KG1 (cell line): Measurements from ENCODE around the gene GNAI1.

Source experiments
- DNase-seq: peaks from one replicate; lab custom pipeline; 2025; lab: John Stamatoyannopoulos, UW

The GNAI1 gene

DNA sequence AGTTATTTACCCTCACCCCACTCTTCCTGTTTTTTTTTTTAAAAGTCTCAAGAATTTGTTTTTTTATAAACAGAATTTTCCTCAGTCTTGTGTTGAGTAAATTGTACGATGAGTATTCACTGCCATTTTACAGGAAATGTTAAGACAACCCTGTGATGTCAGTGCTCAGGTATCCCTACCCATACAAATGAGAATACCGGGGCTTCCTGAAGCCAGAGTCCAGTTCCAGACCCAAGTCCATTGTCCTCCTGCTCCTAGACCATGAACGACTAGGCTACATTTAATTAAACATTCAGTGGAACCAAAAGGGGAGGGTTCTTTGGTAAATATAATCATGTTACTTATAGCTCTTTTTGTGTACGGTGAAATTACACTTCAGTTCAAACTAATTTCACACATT, 79.2 kb downstream of the GNAI1 start:
- no peak for DNase-seq

- no peak for DNase-seq
These were observed 81.1 kb downstream of the GNAI1 start for GRCh38 chr7:80215734-80216133.

DNA sequence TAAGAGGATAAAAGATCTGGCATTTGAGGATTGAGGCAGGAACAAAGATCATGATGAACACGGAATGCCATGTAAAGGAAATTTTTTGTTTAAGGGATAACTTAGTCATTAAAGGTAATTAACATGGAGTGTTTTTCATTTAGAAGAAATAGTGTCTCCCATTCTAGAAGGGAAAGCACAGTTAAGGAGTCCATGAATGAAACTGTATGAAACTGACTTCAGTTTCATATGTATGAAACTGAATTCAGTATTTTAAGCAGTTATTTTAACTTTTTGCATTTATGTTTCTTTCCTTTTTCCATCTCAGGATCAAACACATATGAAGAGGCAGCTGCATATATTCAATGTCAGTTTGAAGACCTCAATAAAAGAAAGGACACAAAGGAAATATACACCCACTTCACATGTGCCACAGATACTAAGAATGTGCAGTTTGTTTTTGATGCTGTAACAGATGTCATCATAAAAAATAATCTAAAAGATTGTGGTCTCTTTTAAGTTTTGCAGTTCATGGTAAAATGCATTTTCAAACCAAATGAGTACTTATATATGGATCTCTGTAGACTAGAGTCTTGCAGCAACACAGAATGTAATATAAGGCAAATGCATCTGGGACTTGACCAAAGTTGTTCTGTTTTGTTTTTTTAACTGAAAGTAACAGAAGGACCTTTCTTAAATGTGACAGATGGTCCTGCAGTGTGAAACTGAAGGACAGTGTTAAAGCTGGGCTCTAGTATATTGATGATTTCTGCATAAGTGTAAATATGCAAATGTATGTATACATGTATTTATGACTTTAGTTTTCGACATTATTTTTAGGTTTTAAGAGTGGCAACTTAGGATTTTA, 82.6 kb downstream of the GNAI1 start:
- DNase-seq = no peak

- DNase-seq = no peak
These were observed 84.1 kb downstream of the GNAI1 start for GRCh38 chr7:80218723-80219122.

DNA sequence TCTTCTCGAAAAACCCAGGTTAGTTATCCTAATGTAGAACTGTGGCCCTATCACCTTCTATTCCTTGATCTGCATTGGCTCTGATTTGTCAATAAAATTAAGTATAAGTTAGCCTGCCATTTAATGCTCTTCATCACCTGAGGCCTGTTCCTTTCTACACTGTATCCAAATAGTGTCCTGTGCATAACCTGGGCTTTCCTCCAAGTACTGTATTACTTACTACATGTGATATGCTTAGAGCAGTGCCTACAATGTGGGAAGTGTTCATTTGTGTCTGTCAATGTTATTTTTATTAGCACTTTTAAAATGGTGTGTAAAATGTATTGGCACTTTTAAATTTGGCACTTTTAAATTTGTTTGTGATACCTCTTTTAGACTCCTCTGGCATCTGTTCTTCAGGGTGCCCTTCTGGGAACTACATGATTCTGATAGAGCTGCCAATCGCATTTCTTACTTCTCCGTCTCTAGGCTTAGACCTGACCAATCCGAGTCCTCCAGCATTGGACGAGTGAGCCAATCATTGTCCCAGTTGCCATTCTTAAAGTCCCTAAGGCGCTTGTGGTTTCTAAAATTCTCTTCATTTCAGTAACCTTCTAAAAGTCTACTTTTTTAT, 85.5 kb downstream of the GNAI1 start:
- DNase-seq = no peak

- DNase-seq = no peak
These were observed 89.8 kb downstream of the GNAI1 start for GRCh38 chr7:80224415-80224814.

DNA sequence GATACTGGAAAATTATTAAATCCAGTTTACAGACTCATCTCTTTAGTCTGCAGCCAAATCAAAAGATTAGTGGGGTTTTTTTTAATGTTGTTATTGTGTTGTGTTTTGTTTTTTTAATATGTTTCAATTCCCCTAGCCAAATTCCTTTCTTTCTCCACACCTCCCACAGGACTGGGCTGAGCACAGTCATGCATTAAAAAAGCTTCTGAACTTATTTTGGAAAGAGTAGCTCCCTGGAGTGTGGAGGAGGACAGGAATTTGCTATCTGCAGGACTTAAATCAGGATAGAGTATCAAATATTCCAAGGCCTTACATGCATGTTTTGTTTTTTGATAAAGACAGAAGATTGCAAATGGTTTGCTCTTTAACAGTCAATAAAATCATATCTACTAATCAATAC, 90.7 kb downstream of the GNAI1 start:
- no peak for DNase-seq

- DNase-seq = no peak
These were observed 92.0 kb downstream of the GNAI1 start for GRCh38 chr7:80226629-80227028.

GRCh38 chr7:80230327-80230726, 95.7 kb downstream of the GNAI1 start:
- DNase-seq = no peak

DNA sequence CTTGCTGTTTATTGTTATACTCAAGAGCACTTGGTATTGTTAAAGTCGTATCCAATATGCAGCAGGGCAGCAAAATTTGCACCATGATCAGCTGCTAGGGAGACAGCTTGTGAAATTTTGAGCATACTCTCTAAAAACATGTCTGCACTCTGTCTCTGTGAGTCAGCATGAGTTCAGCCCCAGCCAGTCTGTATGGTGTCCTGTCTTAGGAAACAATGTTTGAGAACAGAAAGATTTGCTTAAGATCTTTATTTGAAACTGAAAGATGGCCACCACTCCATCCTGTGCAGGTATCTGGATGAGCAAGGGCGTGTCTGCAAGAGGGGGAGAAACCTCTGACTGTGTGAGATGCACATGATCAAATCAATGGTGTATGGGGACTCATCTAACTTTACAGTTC, 97.1 kb downstream of the GNAI1 start:
- DNase-seq = no peak

DNA sequence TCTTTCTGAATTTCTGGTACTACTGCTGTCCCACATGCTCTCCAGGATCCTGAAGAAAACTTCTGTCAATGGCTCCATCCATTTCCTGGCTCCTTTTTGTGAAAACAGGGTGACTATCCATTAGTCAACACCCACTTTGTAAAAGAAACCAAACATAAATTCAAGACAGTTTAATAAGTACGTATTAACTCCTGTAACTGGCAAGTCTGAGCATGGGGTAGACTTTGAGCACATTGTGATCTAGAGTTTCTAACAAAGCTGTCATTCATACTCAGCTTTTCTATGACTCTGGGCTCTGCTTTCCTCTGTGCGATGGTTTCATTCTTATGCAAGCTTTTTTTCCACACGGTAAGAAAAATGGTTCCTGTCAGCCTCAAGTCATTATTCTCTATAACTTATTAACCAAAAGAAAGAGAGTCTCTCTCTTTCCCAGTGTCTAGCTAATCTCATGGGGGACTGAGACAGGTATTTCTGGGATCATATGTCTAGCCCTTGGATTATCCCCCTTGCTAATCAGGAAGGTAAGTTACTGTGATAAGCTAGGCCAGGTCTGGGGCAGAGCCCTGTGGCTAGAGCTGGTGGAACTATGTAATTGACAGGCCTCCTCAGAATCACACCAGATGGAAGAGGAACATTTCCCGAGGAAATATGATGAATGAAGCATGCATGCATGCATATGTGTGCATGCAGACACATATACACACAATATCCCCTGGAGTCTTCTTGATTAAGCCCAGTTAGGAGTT, 98.5 kb downstream of the GNAI1 start:
- DNase-seq = no peak

GRCh38 chr7:80235334-80235733, 100.7 kb downstream of the GNAI1 start:
- DNase-seq = no peak

DNA sequence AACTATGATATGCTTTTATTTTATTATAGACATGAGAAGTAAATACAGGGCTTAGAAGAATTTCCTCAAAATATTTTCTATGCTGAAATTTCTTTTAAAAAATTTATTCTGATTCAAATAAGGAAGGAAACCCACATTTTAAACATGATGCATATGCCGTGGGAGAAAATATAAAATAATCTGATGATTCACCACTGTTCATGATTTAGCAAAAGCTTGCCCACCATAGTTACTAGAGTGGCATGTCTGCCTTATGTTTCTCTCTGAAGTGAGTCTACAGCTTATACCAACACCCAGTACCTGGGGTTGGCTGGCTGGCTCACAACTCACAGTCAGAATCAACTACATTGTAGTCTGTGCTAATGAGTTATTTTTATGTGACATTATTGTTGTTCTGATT, 102.0 kb downstream of the GNAI1 start:
- no peak for DNase-seq

- DNase-seq = no peak
These were observed 105.8 kb downstream of the GNAI1 start for GRCh38 chr7:80240265-80241025.

- no peak for DNase-seq
These were observed 107.0 kb downstream of the GNAI1 start for GRCh38 chr7:80241671-80242070.

- DNase-seq = no peak
These were observed 108.8 kb downstream of the GNAI1 start for GRCh38 chr7:80243425-80243824.

GRCh38 chr7:80244206-80244916, 109.7 kb downstream of the GNAI1 start:
- no peak for DNase-seq

DNA sequence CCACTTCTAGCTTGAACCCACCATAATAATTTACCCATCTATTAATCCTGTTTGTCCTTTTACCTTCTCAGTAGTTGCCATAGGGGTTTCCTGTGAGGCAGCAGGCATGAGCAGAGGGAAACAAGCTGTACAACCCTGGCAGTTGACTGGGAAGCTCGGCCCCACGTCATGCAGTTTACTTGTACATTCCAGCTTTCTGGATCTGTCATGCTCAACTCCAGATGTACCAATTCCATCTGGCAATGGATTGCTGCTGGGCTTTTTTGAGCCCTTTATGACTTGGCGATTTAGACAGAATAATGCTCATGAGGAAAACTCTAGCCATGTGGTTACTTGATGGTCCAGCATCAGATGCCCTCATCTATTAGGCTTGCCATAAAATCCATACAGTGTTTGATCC, 112.5 kb downstream of the GNAI1 start:
- no peak for DNase-seq

DNA sequence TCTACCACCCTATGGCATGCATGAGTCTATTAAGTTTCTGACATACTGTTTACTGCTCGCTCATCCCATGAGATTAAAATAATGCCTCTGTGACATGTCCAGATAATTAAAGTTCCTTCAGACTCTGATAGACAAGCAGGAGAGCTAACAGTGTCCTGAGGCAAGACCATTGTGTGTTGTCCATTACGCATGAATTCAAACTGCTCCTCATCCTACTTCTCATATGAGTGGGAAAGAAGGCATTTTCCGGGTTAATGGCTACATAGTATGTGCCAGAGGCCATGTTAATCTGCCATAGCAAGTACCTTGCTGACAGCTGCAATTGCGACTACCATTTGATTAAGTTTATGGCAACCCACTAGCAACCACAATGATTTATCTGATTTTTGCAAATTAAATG, 113.3 kb downstream of the GNAI1 start:
- DNase-seq = no peak

DNA sequence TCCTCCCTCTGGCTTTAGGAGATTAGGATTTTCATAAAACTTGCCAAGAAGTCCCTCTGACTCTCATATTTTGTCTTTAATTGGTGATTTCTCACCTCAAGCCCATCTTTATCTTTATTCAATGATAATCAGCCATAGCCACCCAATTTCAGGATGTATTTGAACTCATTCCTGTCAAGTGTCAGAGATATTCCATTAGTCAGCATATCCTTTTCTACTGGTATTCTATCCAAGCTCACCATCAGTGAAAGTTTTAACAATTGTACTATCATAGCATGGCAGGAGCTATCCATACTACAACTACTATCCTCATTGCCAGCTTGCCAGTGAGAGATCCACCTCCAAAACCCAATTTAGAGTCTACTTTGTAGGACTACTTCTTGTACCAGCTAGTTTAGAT, 114.6 kb downstream of the GNAI1 start:
- DNase-seq = no peak

GRCh38 chr7:80249619-80250295, 115.1 kb downstream of the GNAI1 start:
- DNase-seq = no peak
